ENCODE measurements around the gene TMEM59L.

Gene TMEM59L

DNA sequence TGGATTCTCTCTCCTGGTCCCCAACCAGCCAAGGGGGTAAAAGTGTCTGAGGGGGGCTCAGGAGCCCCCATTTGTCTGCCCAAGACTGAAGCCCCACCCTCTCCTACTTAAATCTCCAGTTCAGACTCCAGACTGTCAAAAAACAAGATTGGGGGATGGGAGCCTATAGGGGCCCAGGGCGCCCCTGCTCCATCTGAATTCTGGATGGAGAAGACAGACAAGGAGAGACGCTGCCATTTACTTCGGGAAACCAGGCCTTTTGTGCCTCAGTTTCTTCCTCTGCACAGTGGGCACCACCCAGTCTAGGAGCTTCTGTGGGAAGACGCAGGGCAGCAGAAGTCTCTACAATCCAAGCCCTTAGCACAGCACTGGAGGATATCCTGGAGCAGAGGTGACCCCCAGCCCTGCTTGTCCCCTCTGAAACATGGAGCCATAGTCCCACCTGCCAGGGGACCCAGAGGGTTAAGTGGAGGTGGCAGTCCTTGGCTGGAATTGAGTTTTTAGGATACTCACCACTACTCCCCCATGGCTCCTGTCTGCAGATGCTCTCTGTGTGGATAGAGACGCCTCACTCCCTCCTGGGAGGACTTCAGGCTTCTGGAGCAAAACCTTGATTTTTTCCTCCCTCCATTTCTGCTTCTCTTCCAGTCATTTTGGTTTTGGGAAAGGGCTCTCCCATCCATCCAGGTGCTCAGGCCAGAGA is 4.4 kb upstream of the TMEM59L start:
- DNase-seq: no peak

DNA sequence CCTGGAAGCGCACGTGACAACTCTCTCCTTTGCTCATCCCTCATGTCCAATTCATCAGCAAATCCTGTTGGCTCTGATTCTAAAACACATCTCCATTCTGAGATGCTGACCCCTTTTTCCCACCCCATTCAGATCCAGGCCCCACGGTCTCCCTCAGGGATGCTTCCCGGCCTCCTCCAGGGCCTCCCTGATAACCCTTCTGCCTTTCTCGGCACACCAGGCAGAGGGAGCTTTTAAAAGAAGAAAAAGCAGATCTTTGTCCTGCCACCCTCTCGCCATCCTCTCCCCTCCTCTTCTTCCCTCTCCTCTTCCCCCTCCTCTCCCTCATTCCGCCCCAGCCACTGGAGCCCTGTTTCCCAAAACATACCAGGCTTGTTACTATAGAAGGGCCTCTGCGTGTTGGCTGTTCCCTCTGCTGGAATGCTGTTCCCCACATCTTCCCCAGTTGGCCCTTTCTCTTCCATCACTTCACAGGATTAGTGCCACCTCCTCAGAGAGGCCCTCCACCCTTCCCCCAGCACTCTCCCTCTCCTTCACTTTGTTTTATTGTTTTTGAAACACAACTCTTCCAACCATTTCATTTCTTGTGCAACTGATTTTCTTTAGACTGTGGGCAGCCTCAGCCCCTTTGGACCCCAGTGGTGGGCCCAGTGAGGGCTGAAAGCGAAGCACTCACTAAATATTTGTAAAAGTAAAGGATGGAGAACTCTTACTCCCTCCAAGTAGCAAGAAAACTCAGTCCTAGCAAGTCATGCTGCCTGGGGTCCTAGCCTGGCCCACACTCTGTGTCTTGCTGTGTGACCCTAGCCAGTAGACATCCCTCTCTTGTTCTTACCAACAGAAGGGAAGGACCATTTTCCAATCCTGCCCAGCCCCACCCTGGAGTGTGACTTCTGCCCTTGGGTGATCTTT is 3.6 kb upstream of the TMEM59L start:
- no peak for DNase-seq

GRCh38 chr19:18609717-18610051 is 3.0 kb upstream of the TMEM59L start:
- DNase-seq: no peak

GRCh38 chr19:18610245-18610555 is 2.5 kb upstream of the TMEM59L start:
- DNase-seq: no peak

GRCh38 chr19:18610556-18611326 is 1.9 kb upstream of the TMEM59L start:
- no peak for DNase-seq

DNA sequence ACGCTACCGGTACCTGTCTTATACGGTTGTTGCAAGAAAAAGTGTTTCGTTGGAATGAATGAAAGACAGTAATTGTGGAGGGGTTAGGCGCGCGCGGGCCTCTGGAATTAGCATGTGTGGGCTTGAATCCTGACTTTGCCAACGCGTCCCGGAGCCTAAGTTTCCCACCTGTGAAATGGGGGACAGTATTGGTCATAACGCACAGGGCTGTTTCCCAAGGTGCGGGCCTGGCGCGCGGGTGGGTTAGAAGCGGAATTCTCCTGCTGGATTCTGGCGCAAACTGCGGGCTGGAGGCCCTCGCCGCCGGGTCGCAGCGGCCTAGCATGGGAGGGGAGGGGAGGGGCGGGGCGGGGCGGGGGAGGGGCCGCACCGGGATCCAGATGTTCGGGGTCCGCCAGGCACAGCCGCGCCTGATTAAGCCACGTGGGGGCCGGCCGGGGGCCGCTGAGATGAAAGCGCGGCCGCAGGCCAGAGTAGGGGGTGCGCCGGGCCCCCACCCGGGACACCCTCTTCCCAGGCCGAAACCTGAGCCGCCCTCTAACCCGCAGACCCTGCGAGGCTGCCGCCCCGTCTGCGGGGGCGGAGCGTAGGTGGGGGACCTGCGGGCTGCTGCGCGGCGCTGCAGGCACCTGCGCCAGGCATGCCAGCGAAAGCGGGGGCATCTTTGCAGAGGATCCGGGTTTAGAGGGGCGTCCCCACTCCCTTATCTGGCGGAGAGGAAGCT is 1.2 kb upstream of the TMEM59L start:
- no peak for DNase-seq

DNA sequence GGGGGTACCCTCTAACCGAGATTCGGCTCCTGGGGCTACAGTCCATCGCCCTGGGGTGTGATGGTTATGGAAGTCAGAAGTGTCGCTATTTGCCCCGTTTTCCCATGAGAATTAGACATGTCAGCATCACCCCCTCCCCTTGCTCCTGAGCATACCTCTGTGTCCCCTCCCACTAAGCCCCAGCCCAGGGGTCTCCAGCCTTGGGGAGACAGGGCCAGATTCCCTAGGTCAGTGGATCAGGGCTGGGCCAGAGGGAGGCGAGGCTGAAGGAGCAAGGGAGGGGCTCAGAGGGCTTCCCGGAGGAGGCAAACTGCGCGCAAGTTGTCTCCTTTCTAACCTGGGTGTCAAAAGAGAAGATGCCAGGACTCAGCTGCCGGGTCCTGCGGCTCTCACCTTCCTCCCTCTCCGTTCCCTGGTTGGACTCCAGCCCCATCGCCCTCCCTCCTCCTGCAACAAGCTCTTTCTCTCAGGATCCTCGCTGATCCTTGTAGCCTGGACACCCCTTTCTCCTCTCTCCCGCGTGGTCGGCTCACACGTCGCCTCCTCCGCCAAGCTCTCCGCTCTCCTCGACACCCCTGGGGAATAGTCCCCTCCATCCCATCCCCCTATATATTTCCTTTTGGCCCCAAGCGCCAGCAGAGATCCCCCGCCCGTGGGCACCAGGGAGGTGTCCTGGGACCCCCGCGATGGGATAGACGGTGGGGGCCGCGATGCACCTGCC is 459 bp upstream of the TMEM59L start:
- peak in 4 of 58 donors; percentile 30 to 67 (median 45) for DNase-seq

DNA sequence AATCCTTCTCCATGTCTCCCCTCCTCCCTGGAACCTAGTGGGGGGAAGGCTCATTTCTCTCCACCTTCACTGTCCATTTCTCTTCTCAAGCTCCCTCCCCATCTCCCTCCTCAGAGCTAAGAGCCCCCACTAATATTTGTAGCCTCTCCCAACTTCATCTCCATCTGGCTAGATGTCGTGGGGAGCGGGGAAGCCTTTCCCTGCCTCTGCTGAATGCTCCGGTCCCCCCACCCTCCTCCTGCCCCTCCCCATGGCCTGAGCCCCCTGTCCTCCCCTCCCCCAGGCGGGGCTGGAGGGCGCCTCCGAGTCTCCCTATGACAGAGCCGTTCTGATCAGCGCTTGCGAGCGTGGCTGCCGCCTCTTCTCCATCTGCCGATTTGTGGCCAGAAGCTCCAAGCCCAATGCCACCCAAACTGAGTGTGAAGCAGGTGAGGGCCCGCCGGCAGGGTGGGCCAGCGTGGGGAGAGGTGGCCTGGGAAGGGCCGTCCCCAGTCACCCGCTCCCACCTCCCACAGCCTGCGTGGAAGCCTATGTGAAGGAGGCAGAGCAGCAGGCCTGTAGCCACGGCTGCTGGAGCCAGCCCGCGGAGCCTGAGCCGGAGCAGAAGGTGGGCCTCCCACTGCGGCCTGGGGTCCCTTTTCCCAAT is 1.0 kb downstream of the TMEM59L start:
- peak in 5 of 58 donors; percentile 9 to 29 (median 27) for DNase-seq

DNA sequence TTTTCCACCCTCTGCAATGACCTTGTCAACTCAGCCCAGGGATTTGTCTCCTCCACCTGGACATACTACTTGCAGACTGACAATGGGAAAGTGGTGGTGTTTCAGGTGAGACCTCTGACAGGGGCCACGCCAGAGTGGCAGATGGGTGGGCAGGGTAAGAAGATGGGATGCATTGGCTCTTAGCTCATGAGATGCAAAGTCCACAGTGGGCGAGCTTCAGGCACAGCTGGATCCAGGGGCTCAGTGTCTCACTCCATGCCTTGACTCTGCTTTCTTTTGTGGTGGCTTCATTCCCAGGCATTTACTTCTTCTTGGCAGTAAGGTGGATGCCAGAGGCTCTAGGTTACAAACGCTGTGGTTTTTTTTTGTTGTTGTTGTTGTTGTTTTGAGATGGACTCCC is 3.4 kb downstream of the TMEM59L start:
- DNase-seq: no peak

DNA sequence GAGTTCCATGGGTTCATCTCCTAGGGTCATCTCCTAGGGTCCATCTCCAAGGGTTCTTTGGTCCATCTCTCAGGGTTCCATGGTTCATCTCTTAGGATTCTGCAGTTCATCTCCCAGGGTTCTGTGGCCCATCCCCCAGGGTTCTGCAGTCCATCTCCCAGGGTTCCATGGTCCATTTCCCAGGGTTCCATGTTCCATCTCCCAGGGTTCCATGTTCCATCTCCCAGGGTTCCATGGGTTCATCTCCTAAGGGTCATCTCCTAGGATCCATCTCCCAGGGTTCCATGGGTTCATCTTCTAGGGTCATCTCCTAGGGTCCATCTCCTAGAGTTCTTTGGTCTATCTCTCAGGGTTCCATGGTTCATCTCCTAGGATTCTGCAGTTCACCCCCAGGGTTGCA is 4.9 kb downstream of the TMEM59L start:
- no peak for DNase-seq

GRCh38 chr19:18618236-18618635 is 5.6 kb downstream of the TMEM59L start:
- no peak for DNase-seq

- no peak for DNase-seq
Measured at GRCh38 chr19:18620311-18620710, 7.6 kb downstream of the TMEM59L start.

- DNase-seq: no peak
Measured at GRCh38 chr19:18620902-18621301, 8.2 kb downstream of the TMEM59L start.

- peak in 12 of 58 donors; percentile 8 to 47 (median 26) for DNase-seq
Measured at GRCh38 chr19:18626906-18627305, 14.2 kb downstream of the TMEM59L start.

DNA sequence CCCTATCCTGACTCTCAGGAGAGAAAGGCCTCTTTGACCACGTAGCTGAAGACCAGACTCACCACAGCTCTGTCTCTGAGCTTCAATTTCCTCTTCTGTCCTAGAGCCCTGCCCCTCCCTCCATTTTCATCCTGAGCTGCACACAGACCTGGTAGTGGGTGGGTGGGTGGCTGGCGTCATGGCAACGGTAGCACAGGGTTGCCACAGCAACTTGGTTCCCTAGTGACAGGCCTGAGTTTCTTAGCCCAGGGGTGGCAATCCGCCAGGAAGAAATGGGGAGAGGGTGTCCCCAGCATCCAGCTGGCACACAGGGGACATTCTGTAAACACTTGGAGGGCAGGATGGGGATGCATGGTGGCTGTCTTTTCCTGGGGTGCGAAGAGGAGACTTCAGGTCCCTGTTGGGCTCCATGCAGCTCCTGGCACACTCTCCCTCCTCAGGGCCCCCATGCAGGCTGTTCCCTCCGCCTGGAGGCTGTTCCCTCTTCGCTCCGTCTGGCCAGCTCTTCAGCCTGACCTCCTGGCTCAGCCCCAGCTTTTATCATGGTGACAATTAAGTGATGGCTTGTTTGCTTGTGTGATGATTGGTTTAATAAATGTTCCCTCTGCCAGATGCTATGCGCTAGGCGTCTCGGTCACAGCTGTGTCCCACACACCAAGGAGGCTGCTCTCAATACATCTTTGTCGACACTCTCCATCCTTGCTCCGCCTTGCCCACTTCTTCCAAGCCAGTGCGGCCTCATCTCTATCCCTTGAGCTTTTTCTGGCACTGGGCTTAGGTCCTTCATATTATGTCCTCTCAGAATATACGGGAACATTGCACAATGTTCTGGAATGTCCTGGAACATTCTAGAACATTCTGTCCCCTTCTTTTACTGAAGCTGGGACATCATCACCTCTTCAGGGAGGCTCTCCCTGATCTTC is 16.8 kb downstream of the TMEM59L start:
- peak in 39 of 58 donors; percentile 13 to 76 (median 48) for DNase-seq

GRCh38 chr19:18633321-18633720 is 20.7 kb downstream of the TMEM59L start:
- DNase-seq: no peak

- DNase-seq: no peak
Measured at GRCh38 chr19:18634612-18635297, 22.1 kb downstream of the TMEM59L start.

GRCh38 chr19:18635831-18636182 is 23.1 kb downstream of the TMEM59L start:
- DNase-seq: peak in 1 of 58 donors; percentile 56

Data from anterior cingulate cortex (tissue), 58 donors.